SU-DHL-6 (cell line): ENCODE results near the gene FSTL4.

Experiments
- H2AFZ ChIP-seq: fragments of 200-600 bp; sonication (generic); 2 replicates; pipeline ENCODE4 v1.6.1; 2014; ENCODE audit warnings: low read depth, mild to moderate bottlenecking, moderate library complexity, mixed read lengths, antibody characterized with exemption, low read length; ENCODE audit not compliant: severe bottlenecking
- H3F3A ChIP-seq: fragments of 200-600 bp; shearing (Covaris generic); 2 replicates; pipeline ENCODE4 v1.6.0; 2016; ENCODE audit warnings: antibody characterized with exemption, mild to moderate bottlenecking; ENCODE audit not compliant: insufficient read depth
- H3K27ac ChIP-seq: fragments of 200-600 bp; sonication (generic); 2 replicates; pipeline ENCODE4 v1.5.1; 2016; ENCODE audit warnings: low read depth, mild to moderate bottlenecking, low read length, moderate library complexity, mixed read lengths
- H3K27me3 ChIP-seq: fragments of 200-600 bp; sonication (generic), shearing (Covaris generic); 2 replicates; pipeline ENCODE4 v1.6.0; 2014; ENCODE audit warnings: mild to moderate bottlenecking, low read length
- H3K36me3 ChIP-seq: fragments of 200-600 bp; sonication (generic); 2 replicates; pipeline ENCODE4 v1.6.1; 2014; ENCODE audit warnings: mild to moderate bottlenecking, low read length, mixed read lengths
- H3K4me2 ChIP-seq: fragments of 300-600, 200-600 bp; shearing (Covaris generic), sonication (generic); 2 replicates; pipeline ENCODE4 v1.6.0; 2014; ENCODE audit warnings: low read length, low read depth, mild to moderate bottlenecking; ENCODE audit not compliant: poor library complexity, severe bottlenecking
- H3K4me3 ChIP-seq: fragments of 200-600 bp; sonication (generic); 2 replicates; pipeline ENCODE4 v1.5.1; 2014; ENCODE audit warnings: antibody characterized with exemption, low read length, mild to moderate bottlenecking, mixed read lengths; ENCODE audit not compliant: insufficient read depth, poor library complexity, severe bottlenecking
- H3K79me2 ChIP-seq: fragments of 200-600 bp; sonication (generic); 2 replicates; pipeline ENCODE4 v1.6.1; 2014; ENCODE audit warnings: mild to moderate bottlenecking, low read length, moderate library complexity; ENCODE audit not compliant: insufficient read depth
- H3K9ac ChIP-seq: fragments of 200-600 bp; sonication (generic); 2 replicates; pipeline ENCODE4 v1.7.0; 2014; ENCODE audit warnings: mild to moderate bottlenecking, low read length
- H3K9me2 ChIP-seq: fragments of 200-600 bp; sonication (generic); replicated peaks from 2 replicates; pipeline ENCODE4 v1.6.1; 2014; ENCODE audit warnings: low read length; ENCODE audit not compliant: insufficient read depth
- H3K9me3 ChIP-seq: fragments of 200-600 bp; sonication (generic); 2 replicates; pipeline ENCODE4 v1.6.1; 2014; ENCODE audit warnings: low read length, mixed read lengths; ENCODE audit not compliant: insufficient read depth
- H4K20me1 ChIP-seq: fragments of 200-600 bp; sonication (generic); 2 replicates; pipeline ENCODE4 v1.6.1; 2014; ENCODE audit warnings: low read depth, mild to moderate bottlenecking, antibody characterized with exemption, low read length, moderate library complexity, mixed read lengths
- CTCF ChIP-seq: fragments of 200-600 bp; sonication (generic); IDR thresholded peaks from one replicate; pipeline ENCODE4 v1.5.1; 2017; ENCODE audit warnings: antibody characterized with exemption, mild to moderate bottlenecking, low read length, moderate library complexity; ENCODE audit not compliant: insufficient read depth, poor library complexity, severe bottlenecking
- EZH2phosphoT487 ChIP-seq: fragments of 200-600 bp; sonication (generic), shearing (Covaris generic); conservative IDR thresholded peaks from 2 replicates; pipeline ENCODE4 v1.6.1; 2018; ENCODE audit warnings: mild to moderate bottlenecking, antibody characterized with exemption, low read length, moderate library complexity, mixed read lengths

Gene FSTL4

DNA sequence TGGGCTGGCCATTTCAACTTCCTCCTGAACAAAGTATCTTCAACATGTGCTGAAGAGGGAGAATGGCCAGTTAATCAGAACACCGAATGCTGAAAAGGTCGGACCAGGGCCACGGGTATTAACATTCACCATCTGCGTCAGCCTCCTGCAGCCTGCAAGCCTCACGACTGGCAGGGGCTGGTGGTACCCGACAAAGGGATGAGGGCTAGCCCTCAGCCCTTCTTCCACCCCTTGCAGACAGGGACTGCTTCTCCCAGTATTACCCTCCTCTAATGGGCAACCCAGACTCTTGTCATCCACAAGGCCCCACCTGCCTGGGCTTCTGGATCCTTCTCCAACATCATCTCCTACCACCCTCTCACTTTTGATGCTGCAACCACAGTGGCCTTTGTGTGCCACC, 246.6 kb downstream of the FSTL4 start:
- H3K9me3 ChIP-seq, result no peaks in the 10 kb centered on the region
- H3K4me2 ChIP-seq, result no peak overlapping the region
- H3K9me2 ChIP-seq, result no peaks in the 10 kb centered on the region
- no peak overlapping the region for H3K9ac ChIP-seq
- H3K4me3 ChIP-seq, result no peak overlapping the region
- H3K27ac ChIP-seq, result no peak overlapping the region
- no peak overlapping the region for H2AFZ ChIP-seq
- TF ChIP-seq EZH2phosphoT487, result no peak
- TF ChIP-seq CTCF, result no peak
- H3K27me3 ChIP-seq, result no peaks in the 10 kb centered on the region
- H3K36me3 ChIP-seq, result no peaks in the 10 kb centered on the region
- H4K20me1 ChIP-seq, result no peaks in the 10 kb centered on the region
- no peaks in the 10 kb centered on the region for H3K79me2 ChIP-seq
- H3F3A ChIP-seq, result no peaks in the 10 kb centered on the region

GRCh38 chr5:133364936-133365707, 247.2 kb downstream of the FSTL4 start:
- Histone ChIP-seq H3K9ac (no peak overlapping the region), H3F3A (no peaks in the 10 kb centered on the region), H3K9me2 (no peaks in the 10 kb centered on the region), H3K9me3 (no peaks in the 10 kb centered on the region), H3K27me3 (no peaks in the 10 kb centered on the region), H2AFZ (no peak overlapping the region), H3K4me3 (no peak overlapping the region), H3K4me2 (no peak overlapping the region), H3K36me3 (no peaks in the 10 kb centered on the region), H3K27ac (no peak overlapping the region), H4K20me1 (no peaks in the 10 kb centered on the region), H3K79me2 (no peaks in the 10 kb centered on the region)
- TF ChIP-seq CTCF (peak; percentile 56), EZH2phosphoT487 (no peak)

GRCh38 chr5:133363807-133364587, 248.3 kb downstream of the FSTL4 start:
- H3K9ac ChIP-seq, result no peak overlapping the region
- H3K4me3 ChIP-seq, result no peak overlapping the region
- no peaks in the 10 kb centered on the region for H3F3A ChIP-seq
- no peaks in the 10 kb centered on the region for H3K27me3 ChIP-seq
- no peaks in the 10 kb centered on the region for H3K79me2 ChIP-seq
- no peaks in the 10 kb centered on the region for H4K20me1 ChIP-seq
- TF ChIP-seq CTCF, result no peak
- no peak for TF ChIP-seq EZH2phosphoT487
- no peaks in the 10 kb centered on the region for H3K36me3 ChIP-seq
- no peak overlapping the region for H3K27ac ChIP-seq
- no peaks in the 10 kb centered on the region for H3K9me2 ChIP-seq
- no peaks in the 10 kb centered on the region for H3K9me3 ChIP-seq
- H3K4me2 ChIP-seq, result no peak overlapping the region
- no peak overlapping the region for H2AFZ ChIP-seq
